HPDE6-E6E7 (cell line): Measurements from ENCODE around the gene SHISA6.
"Not testable (repeated sequence)": the region's sequence is repeated elsewhere in the genome, so short reads cannot be mapped to it uniquely, and the experiment has no call there.

ENCODE experiments used
- DNase-seq: peaks from one replicate; pipeline ENCODE4 v3.0.0; 2011; ENCODE audit warnings: missing footprints; ENCODE audit errors: extremely low spot score

Gene SHISA6

DNA sequence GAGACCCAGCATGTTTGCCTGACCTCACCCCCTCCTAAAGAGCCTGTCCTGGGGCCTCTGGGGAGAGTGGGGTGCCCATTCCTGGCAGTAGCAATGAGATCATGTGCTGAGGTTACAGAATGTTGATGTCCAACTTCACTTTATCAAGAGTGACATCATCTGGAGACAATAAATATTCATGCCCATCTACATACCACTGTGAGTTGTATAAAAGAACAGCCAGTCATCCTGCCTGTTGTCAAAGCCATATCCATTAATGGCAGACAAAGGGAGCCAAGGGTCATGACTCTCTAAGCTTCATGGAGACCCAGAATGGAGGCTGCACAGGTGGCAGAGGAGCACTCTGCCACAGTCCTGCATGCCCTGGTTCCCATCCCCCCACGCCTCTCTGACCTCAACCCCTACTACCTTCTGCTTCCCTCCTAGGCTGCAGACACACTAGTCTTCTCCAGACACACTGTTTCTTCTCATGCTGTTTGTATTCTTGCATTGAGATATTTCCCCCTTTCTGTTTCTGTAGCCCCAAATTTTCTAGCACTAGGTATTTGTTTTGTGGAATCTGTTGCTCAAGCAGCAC, 27.1 kb downstream of the SHISA6 start:
- no peak for DNase-seq

DNA sequence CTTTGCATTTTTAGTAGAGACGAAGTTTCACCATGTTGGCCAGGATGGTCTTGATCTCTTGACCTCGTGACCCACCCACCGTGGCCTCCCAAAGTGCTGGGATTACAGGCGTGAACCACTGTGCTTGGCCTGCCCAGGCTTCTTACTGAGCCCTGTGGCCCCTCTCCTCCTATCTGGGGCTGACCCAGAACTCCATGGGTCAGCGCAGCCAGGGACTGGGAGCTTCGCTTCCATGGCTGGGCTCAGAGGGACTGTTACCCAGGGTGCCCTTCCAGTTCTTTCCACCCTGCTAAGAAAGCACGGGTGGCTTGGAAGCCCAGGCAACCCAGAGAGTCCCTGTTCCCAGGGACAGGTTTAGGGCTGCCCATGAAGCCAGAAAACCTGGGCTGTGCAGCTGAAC, 28.2 kb downstream of the SHISA6 start:
- no peak for DNase-seq

DNA sequence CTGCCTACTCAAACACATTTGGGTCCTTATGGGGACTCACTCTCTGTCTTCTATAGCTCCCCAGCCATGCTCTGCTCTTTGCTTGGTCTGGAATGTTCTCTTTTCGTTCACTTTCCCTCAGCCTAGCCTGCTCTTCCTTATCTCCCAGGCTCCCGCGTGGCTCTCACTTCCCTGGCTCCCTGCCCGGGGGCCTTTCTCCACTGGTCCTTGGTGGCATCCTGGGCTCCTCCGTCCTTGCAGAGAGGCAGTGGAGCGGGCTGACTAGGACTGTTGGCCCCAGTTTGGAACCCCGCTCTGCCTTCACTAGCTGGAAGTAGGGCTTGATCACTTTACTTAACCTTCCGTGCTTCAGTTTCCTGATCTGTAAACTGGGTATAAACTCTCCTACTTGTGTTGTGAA, 31.2 kb downstream of the SHISA6 start:
- no peak for DNase-seq

DNA sequence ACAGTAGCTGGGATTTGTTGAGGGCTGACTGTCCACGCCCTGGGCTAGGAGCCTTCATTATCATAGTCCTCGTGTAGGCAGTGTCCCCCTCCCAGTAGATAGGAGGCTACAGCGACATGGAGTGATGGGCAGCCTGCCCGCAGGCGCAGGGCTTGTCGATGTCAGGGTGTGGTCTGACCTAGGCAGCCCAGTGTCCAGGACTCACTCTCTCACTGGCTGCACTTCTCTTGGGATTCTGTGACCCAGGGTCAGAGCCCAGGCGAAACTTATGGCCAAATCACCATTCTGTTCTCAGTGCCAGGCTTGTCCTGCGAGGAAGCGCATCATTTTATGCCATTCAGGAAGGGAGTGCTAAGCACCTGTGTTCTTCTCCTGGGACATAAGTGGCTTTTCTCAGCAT, 32.6 kb downstream of the SHISA6 start:
- DNase-seq, result no peak

DNA sequence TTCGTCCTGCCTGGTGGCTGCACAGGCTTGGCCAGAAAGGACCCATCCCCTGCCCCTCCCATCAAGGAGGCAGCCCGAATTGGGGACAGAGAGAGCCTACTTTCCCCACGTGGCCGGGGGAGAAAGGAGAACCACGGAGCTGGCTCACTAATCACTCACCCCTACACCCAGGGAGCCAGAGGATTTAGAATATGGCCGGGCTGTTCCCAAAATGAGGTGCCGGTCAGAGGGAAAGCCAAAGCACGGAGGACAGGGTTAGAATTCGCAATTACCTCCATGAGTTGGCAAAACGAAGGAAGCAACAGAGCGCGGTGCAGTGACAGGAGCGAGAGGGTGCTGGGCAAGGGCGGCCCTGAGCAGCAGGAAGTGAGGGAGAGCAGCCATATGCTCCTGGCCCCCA, 33.1 kb downstream of the SHISA6 start:
- no peak for DNase-seq

DNA sequence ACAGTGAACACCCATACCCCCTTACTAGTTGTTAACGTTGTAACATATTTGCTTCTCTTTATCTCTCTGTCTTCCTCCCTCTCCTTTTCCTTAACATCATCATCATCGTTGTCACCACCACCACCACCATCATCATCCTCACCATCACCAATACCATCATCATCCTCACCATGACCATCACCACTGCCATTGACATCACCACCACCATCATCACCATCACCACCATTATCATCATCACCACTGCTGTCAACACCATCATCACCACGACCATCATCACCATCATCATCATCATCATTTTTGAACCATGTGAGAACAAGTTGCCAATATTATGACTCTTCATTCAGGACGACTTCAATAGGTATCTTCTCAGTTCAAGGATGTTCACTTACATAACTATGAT, 35.5 kb downstream of the SHISA6 start:
- no peak for DNase-seq

DNA sequence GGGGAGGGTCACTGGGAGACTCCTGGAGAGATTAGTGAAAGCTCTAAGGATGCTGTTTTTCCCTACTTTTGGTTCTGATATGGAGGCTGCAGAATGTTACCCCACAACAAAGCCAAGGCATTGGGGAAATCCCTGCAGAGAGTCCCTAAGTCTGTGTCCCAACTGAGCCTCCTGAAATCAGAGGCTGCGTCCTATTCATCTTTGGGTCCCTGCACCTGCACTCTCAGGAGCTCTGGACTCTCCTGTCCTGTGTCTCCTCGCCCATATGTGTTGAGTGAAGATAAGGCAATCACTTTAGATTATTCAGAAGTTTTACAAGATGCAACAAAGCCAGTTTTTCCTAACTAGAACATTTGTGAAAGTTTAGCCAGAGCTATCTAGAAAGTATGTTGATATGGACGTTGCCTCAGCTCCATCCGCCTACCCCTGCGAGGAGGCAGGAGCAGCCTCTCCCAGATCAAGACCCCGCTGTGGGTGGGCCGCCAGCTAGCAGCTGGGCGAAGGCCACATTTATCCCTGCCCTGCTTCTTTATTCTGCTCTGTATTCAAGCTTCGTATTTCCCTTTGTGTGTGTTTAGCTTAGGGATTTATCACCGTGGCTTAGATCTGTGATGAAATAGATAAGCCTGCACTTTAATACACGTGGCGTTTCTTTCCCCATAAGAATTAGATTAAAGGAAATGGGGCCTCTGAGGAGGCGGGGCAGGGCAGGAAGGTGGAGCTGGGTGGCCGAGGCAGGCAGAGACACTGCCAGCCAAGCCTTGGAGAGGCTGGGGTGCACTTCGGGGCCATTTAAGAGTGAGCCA, 37.4 kb downstream of the SHISA6 start:
- DNase-seq, result no peak

DNA sequence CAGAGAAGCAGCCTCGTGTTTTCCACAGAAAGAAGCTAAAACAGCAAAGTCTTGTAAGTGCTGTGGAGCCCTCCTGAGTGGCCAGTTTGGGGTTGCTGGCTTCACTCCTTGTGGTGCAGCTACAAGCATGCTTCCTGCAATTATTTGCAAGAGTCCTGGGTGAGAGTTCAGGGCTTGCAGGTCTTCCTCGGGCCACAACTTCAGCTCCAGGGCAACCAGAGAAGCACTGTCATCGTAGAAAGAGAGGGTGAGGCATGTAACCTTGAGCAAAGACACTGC, 37.9 kb downstream of the SHISA6 start:
- DNase-seq, result no peak

DNA sequence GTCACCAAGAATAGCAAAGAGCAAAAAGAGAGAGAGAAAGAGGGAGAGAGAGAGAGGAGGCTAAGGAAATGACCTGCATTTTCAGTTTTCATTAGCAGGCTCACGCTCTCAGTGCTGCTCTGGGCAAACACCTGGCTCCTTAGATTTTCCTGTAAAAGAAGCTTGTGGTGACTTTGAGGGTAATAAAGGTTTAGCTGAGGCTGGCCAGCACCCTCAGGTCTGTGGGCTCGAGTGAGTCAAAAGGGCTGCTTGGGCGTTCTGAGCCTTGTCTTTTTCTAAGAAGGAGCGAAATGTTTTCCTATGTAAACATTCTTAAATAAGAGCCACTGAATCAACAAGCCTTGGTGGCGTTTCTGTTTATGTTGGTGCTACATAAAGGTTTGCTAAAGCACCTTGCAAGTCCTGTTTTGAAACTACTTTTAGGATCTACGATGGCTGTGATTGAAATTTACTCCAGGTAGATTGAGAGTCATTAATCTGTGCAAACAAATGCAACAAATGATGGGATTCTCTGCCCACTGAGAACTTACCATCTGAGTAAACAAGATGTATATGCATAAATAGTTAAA, 38.8 kb downstream of the SHISA6 start:
- no peak for DNase-seq

DNA sequence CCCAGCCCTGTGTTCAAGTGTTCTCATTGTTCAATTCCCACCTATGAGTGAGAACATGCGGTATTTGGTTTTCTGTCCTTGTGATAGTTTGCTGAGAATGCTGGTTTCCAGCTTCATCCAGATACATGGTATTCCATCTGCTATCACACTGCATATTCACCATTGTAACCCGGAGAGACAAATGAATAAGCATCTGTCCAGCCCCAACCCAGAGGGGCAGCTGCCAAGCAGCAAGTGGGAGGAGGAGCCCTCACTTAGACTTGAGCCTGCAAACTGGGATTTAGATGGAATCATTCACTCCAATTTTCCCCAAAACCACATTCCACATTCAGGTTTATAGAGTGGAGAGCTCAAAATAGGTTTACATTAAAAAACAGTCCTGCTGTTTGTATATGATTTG, 41.6 kb downstream of the SHISA6 start:
- DNase-seq, result no peak

DNA sequence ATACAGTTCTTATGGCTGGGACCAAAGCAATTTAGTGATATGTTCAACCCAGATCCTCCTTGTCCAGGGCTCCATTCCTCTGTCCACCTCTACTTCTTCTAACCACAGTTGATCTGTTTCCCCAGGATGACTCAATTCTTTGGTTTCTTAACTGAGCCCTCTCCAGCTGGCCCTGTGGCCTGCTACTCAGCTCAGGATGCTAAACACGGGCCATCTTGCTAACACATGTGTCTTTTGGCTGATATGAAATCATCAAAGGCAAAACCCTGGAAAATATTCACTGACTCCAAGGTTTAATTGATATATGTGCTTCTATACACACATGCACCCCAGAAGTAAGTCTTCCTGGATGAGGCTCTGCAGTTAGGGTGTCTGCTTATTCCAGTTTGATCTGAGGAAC, 43.8 kb downstream of the SHISA6 start:
- no peak for DNase-seq

DNA sequence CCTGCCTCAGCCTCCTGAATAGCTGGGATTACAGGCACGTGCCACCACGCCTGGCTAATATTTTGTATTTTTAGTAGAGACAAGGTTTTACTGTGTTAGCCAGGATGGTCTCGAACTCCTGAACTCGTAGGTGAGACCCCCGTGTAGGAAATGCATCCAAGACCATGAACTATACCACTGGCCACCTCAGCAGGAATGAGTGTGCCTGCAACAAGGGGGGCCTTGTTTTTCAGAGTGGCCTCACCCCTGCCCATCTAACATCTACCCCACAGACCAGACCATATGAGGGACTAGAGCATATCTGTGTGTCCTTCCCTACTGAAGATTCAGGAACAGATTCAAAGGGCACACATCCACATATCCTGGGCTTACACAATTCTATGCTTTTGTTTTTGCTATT, 44.9 kb downstream of the SHISA6 start:
- DNase-seq, result no peak

DNA sequence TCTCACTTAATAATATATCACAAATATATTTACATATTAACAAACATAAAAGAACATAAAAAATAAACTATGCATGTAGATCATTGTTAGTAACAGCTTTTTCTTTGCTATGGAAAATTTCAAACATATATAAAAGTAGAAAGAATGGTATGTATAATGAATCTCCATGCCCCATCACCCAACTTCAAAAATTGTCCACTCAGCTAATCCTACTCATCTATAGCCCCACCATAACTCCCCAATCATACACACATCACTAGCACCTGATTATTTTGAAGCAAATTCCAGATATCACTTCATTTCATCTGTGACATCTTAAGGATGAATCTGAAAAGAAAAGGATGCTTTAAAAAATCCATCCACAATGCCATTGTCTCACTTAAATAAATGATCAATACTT, 46.8 kb downstream of the SHISA6 start:
- DNase-seq, result no peak

DNA sequence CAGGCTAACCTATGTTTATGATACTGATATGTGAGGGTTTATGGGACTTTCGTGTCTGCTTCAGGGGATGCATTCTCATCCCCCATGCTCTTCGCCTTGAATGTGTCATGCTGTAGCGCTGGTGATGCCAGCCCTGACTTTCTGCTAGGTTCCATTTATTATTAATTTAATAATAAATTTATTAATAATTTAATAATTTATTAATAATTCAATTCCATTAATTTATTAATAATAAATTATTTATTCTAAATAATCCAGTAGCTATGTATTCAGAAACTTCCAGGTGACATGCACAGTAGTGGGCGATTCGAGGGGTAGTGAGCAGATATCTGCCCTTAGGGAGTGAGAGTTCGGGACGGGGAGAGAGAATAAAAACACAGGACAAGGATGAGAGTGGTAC, 49.8 kb downstream of the SHISA6 start:
- no peak for DNase-seq

DNA sequence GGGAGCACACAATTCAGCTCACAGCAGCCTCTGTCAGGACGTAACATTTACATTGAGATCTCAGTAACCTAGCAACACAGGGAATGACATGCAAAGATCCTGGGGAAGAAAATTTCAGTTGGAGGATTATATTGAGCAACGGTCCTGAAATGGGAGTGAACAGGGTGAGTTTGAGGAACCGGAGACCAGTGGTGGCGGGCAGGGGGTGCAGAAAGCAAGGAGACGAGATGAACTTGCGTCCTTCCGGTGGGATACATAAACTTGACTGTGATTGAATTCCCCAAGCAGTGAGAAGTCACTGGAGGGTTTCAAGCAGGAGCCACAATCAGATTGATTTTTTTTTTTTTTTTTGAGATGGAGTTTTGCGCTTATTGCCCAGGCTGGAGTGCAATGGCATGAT, 51.5 kb downstream of the SHISA6 start:
- no peak for DNase-seq

DNA sequence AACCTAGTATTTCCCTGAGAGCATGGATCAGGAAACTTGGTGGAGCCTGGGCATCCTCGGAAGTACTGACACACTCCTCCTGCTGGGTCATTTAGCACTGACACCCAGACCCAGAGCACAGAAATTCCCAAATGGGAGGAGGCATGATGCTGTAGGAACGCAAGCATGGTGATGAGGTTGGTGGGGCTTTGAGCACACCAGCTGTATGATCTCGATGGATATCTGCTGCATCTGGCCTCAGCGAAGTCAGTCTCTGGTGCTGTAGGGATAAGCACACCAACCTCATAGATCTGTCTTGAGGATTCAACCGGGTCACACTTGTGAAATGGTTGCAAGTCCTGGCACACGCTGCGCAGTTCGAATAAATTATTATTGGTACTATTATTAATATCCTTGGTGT, 52.5 kb downstream of the SHISA6 start:
- no peak for DNase-seq

DNA sequence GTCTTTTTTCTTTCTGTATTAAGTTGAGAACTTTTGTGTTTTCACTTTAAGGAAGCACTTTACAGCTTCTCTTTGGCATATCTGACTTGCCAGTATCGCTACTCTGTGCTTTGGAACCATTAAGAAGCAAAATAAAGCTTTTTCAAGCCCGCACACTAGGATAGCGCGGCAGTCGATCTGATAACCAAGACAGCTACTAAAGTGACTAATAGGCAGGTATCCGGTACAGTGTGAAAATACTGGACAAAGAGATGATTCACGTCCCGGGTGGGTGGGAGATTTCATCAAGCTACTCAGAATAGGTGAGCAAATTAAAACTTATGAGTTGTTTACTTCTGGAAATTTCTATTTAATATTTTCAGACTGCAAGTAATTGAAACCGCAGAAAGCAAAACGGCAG, 53.8 kb downstream of the SHISA6 start:
- DNase-seq, result no peak

DNA sequence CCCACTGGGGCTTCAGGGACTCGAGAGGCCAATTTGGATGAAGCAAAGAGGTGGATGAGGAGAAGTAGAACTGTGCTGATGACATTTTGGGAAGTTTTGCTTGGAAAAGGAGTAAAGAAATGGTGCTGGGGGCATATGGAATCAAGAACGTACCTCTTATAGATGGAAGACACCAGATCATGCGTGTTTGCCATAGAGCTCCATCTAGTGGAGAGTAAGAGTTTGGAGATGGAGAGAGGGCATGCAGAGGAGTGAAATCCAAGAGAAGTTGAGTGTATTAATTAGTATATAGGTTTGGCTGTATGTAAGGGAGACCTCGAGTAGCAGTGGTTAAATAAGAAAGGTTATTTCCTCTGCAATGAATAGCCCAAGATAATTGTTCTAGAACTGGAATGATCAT, 56.0 kb downstream of the SHISA6 start:
- no peak for DNase-seq

DNA sequence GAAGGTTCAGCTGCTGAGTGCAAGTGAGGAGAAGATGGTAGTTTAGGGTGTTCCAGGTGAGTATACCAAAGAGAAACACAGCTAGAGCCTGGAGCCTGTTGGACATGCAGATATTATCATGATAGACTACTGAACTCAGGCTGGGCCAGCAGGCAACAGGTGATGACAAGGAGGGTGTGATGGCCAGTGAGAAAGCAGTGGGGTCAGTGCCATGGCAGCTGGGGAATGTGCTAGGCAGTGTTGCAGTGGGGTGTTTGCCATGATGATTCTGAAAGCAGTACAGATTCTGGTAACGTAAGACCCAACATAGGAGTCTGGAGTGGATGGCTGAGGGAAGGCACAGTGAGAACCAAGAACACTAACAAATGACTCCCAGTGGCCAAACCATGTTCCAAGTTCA, 57.4 kb downstream of the SHISA6 start:
- no peak for DNase-seq

DNA sequence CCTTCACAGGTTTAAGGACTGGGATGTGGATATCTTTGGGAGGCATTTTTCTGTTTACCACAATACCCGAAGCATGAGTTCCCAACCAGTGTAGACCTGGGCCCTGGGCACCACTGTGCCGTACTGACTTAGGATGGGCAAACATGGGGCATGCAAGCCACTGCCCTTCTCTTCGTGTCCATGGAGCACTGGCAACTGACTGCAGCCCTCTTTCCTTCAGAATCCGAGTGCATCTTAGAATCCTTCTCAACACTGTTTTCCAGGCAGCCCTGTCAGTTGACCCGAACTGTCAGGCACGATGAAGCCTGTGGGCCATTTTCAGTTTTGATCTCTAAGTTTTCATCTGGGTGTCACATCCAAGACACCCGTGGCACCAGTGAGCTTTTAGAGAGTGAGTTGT, 59.2 kb downstream of the SHISA6 start:
- no peak for DNase-seq

DNA sequence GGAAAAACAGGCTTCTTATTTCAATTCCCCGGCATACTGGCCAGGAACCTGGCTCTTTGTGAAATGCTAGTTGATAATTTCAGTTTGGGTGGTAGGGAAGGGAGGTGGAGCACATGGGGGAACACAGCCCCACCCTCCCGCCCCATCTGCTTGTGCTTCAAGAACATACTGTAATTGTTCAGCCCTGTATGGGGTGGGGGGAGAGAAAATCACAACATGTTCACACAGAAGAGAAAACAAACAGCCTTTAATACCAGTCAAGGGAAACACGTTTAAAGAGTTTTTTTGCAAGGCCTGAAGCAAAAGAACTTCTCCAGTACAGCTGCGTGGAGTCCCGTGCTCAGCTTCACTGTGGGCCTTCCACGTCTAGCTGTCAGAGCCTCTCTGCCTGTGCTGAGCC, 59.7 kb downstream of the SHISA6 start:
- DNase-seq, result no peak

DNA sequence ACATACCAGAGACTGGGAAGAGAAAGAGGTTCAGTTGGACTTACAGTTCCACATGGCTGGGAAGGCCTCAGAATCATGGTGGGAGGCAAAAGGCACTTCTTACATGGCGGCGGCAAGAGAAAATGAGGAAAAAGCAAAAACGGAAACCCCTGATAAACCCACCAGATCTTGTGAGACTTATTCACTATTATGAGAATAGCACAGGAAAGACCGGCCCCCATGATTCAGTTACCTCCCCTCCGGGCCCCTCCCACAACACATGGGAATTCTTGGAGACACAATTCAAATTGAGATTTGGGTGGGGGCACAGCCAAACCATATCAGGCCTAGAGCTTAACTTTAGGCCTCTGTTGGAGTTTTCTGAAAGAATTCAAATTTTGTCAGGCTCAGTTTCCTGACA, 60.9 kb downstream of the SHISA6 start:
- DNase-seq, result not testable (repeated sequence)

DNA sequence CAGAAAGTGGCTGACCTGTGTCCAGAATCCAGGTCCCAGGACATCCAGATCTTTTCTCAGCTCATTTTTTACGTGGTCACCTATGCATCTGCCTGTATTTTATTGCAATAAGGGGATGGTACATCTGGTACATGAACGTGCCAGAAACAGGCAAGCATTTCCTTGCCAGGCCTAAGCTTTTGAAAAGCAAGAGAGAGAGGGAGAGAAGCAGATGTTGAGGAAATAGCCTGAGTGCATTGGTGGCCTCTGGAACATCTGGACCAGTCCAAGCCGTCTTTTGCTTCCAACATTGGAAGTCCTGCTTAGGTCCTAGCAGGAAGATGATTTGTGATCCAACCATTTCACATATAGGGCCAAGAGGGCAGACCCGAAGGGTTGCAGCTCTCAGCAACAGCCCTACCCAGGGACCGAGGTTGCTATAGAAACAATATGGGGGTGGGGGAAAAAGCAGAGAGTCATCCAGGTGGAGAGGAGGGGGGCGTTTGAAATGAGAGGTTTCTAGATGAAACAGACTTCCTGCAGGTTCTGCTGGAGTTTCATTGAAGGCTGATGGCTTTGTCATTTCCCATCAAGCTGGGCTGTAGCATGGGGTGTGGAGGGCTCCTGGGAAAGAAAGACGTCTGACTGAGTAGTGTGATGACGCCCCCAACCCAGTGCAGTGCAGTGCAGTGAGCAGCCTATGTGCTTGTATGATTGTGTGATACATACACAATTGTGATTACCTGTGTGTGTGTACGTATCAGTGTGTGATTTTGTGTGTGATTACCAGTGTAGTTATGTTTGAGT, 61.6 kb downstream of the SHISA6 start:
- DNase-seq, result no peak
